Fibroblast of skin of left quadriceps (primary cell): ENCODE results near the gene OR13H1.
A peak's percentile ranks its signal among the peaks of the same experiment; 100 is the strongest.
"Not testable (repeated sequence)": the region's sequence is repeated elsewhere in the genome, so short reads cannot be mapped to it uniquely, and the experiment has no call there.

Source experiments
- DNase-seq, 2 experiments: peaks; one replicate each; pipeline ENCODE4 v3.0.0-alpha.2; 2013; ENCODE audit warnings: low read depth in 2 of 2

OR13H1 gene, protein sequence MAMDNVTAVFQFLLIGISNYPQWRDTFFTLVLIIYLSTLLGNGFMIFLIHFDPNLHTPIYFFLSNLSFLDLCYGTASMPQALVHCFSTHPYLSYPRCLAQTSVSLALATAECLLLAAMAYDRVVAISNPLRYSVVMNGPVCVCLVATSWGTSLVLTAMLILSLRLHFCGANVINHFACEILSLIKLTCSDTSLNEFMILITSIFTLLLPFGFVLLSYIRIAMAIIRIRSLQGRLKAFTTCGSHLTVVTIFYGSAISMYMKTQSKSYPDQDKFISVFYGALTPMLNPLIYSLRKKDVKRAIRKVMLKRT

GRCh38 chrX:131543774-131544173 lies at the start of gene OR13H1:
TSS of gene OR13H1 (plus strand) at chrX:131544074. CDS start at chrX:131544074, 0 bp downstream.
- no peak for DNase-seq

DNA sequence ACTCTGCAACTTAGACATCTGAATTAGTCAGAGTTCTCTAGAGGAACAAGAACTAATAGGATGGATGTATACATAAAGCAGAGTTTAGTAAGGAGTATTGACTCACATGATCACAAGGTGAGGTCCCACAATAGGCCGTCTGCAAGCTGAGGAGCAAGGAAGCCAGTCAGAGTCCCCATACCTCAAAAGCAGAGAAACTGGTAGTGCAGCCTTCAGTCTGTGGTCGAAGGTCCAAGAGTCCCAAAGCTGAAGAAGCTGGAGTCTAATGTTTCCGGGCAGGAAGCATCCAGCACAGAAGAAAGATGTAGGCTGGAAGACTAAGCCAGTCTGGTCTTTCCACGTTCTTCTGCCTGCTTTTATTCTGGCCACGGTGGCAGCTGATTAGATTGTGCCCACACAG lies 42.3 kb upstream of the OR13H1 start:
- not testable (repeated sequence) for DNase-seq

DNA sequence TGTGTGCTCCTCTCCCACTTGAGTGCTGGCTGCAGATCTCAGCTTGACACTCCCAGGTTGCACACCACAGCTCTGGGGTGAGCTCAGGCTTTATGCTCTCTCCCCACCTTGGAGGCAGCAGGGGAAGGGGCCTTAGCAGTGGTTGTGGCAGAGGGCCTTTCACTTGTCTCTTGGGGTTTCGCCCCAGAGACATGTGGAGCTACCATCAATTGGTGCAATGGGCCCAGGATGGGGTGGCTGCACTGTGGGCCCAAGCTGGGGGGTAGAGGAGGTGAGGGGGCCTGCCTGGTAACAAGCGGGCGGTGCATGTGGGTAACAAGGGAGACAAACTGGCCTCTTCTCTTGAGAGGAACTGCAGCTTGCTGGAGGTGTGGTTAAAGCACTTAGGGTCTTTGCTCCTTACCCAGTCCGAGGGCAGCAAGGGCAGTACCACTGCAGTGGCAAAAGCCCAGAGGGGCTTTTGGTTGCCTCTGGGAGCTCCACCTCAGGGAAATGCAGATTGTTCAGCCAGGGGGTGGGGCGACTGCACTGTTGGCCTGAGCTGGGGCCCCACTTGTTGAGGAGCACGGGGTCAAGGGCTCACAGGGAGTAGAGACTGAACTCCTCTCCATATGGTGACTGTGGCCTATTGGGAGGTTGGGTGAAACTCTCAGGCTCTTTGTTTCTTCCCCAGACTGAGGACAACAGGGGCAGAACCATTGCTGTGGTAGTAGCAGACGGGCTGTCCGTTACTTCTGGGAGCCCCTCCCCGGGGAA lies 30.5 kb upstream of the OR13H1 start:
- no peak for DNase-seq

- no peak for DNase-seq
Measured at GRCh38 chrX:131521824-131522223, 22.1 kb upstream of the OR13H1 start.

DNA sequence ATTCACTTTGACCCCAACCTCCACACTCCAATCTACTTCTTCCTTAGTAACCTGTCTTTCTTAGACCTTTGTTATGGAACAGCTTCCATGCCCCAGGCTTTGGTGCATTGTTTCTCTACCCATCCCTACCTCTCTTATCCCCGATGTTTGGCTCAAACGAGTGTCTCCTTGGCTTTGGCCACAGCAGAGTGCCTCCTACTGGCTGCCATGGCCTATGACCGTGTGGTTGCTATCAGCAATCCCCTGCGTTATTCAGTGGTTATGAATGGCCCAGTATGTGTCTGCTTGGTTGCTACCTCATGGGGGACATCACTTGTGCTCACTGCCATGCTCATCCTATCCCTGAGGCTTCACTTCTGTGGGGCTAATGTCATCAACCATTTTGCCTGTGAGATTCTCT lies 344 bp downstream of the OR13H1 start:
- DNase-seq = no peak

DNA sequence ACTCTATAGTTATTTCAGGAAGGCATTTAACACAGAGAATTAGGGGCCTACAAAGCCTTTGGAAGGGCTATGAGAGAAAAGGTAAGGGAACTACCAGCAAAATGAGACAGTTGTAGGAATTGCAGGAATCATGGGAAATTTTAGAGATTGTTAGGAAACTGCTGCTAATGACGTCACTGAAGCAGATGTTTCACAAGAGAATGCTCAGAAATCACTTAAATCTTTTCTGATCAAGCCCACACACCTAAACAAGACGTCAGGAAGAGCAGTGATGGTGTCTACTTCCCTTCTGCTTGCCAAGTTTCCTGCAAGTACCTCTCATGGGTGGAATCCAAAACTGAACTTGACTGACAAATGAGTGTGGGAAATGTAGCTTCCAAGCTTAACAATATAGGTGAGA lies 5.1 kb downstream of the OR13H1 start:
- no peak for DNase-seq

DNA sequence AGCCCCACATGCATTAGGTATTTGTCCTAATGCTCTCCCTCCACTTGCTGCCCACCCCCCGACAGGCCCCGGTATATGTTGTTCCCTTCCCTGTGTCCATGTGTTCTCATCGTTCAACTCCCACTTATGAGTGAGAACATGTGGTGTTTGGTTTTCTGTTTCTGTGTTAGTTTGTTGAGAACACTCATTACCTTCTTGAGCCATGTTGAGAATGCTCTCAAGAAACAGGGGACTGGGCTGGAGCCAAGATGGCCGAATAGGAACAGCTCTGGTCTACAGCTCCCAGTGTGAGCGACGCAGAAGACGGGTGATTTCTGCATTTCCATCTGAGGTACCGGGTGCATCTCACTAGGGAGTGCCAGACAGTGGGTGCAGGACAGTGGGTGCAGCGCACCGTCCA lies 8.6 kb downstream of the OR13H1 start:
- DNase-seq = not testable (repeated sequence)

DNA sequence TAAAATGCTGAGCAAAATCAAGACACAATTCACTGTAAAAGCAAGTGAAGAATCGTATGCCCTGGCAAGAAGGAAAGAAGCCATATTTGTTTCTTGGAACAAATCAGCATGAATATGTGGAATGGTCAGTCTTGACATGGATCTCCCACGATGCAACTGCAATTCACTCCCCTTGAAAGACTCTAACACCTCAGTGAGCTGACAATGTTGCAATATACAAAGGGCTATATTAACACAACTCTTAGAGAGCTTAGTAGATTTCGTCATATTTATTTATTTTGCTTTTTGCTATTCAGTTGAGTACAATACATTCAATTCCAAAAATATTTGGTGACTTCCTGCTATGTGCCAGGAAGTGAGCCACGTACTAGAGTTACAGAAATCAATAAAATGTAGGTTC lies 14.7 kb downstream of the OR13H1 start:
- no peak for DNase-seq

GRCh38 chrX:131564553-131565229 lies 20.8 kb downstream of the OR13H1 start:
- no peak for DNase-seq

DNA sequence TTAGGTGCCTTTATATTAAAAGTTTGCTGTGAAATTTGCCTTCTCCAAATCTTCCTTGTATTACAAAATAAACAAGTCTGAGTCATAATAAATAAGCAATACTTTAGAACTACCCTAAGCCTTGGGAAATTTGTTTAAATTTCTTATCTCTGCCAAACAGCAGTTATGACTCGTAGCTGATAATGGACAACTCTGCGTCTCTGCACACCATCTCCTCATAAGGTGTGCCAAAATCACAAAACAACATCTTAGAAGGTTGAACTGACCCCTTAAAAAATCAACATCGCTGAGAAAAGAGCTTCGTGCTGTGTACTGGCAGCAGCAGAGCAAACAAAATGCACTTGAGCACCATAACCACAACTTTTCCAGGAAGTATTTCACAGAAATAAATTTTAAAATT lies 22.0 kb downstream of the OR13H1 start:
- DNase-seq = no peak

- no peak for DNase-seq
Measured at GRCh38 chrX:131571348-131571747, 27.5 kb downstream of the OR13H1 start.

GRCh38 chrX:131572372-131573014 lies 28.6 kb downstream of the OR13H1 start:
- DNase-seq = no peak

- DNase-seq = no peak
Measured at GRCh38 chrX:131577413-131577812, 33.5 kb downstream of the OR13H1 start.

GRCh38 chrX:131577999-131578734 lies 34.3 kb downstream of the OR13H1 start:
- no peak for DNase-seq

DNA sequence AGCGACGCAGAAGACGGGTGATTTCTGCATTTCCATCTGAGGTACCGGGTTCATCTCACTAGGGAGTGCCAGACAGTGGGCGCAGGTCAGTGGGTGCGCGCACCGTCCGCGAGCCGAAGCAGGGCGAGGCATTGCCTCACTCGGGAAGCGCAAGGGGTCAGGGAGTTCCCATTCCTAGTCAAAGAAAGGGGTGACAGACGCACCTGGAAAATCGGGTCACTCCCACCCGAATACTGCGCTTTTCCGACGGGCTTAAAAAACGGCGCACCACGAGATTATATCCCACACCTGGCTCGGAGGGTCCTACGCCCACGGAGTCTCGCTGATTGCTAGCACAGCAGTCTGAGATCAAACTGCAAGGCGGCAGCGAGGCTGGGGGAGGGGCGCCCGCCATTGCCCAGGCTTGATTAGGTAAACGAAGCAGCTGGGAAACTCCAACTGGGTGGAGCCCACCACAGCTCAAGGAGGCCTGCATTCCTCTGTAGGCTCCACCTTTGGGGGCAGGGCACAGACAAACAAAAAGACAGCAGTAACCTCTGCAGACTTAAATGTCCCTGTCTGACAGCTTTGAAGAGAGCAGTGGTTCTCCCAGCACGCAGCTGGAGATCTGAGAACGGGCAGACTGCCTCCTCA lies 35.0 kb downstream of the OR13H1 start:
- DNase-seq = not testable (repeated sequence)

DNA sequence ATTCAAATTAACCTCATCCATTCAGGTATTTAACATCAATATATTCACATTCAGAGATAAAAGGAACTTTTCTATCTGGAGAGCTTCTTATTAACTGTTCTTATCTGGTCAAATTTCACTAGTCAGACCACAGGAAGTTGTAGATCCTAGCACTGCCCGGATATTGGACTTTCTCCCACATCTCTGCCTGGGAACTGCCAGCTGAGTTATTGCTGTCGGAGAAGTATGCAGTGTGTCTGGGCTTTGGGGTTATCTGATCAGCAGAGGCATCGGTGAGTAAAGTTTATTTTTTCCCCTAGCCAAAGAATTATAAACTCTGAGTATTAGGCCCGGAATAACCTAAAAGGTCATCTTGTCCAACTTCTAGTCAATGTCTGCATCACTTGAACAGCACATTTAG lies 45.1 kb downstream of the OR13H1 start:
- peak in 1 of 2 experiments; percentile 9 for DNase-seq
